PC-3 (cell line): ENCODE results near the gene TOB1. TPM values are rescaled to one million over a fixed set of nuclear protein-coding genes. Genes with fewer than 3 reads are reported as not detected.

ENCODE experiments used
- ATAC-seq: fragments of 200-7000 bp; cut with Tn5 transposase; 2 replicates; pipeline ENCODE4 v1.9.1; 2020; ENCODE audit warnings: mild to moderate bottlenecking, moderate library complexity
- BruUV-seq: library from RNA; stranded (reverse); fragments of 400-500 nt; replicated peaks from 2 replicates; lab custom pipeline; 2021; lab: Mats Ljungman, UMichigan
- CTCF ChIA-PET: fragments of 300-600 bp; sonication (Branson Sonifier 250); formaldehyde crosslinking; loops from one replicate; lab custom pipeline; 2022; ENCODE audit warnings: antibody characterized with exemption; lab: Charles Lee
- POLR2A ChIA-PET: fragments of 300-600 bp; sonication (Branson Sonifier 250); formaldehyde crosslinking; loops from one replicate; lab custom pipeline; 2022; ENCODE audit warnings: antibody characterized with exemption; ENCODE audit not compliant: unreplicated experiment; lab: Charles Lee
- DNase-seq: peaks from one replicate; pipeline ENCODE4 v3.0.0-alpha.2; 2015
- H2AFZ ChIP-seq: fragments of 300-600 bp; sonication (generic); 2 replicates; pipeline ENCODE4 v1.6.0; 2016; ENCODE audit warnings: antibody characterized with exemption, low read length
- H3F3A ChIP-seq: fragments of 300-600 bp; sonication (generic); one replicate; pipeline ENCODE4 v1.6.0; 2017; ENCODE audit warnings: antibody characterized with exemption, low read length, control low read depth, mild to moderate bottlenecking; ENCODE audit not compliant: unreplicated experiment
- H3K27ac ChIP-seq: fragments of 300-600 bp; sonication (generic); 2 replicates; pipeline ENCODE4 v1.5.1; 2016; ENCODE audit warnings: mild to moderate bottlenecking, low read length
- H3K27me3 ChIP-seq: fragments of 300-600 bp; sonication (generic); 2 replicates; pipeline ENCODE4 v1.6.1; 2016; ENCODE audit warnings: low read length, mixed read lengths
- H3K36me3 ChIP-seq: fragments of 300-600 bp; sonication (generic); 2 replicates; pipeline ENCODE4 v1.6.1; 2016; ENCODE audit warnings: low read depth, mixed run types, low read length, mixed read lengths
- H3K4me1 ChIP-seq: fragments of 300-600 bp; sonication (generic); 2 replicates; pipeline ENCODE4 v1.5.1; 2016; ENCODE audit warnings: low read length; ENCODE audit not compliant: insufficient read depth
- H3K4me2 ChIP-seq: fragments of 300-600 bp; sonication (generic); 2 replicates; pipeline ENCODE4 v1.6.0; 2016; ENCODE audit warnings: low read length
- H3K4me3 ChIP-seq: fragments of 300-600 bp; sonication (generic); 2 replicates; pipeline ENCODE4 v1.5.1; 2016; ENCODE audit warnings: mild to moderate bottlenecking, low read length, mixed read lengths
- H3K79me2 ChIP-seq: fragments of 300-600 bp; sonication (generic); 2 replicates; pipeline ENCODE4 v1.6.1; 2017; ENCODE audit warnings: low read length, mixed read lengths
- H3K9ac ChIP-seq: fragments of 300-600 bp; sonication (generic); 2 replicates; pipeline ENCODE4 v1.6.0; 2016; ENCODE audit warnings: mild to moderate bottlenecking, low read length
- H3K9me2 ChIP-seq: fragments of 300-600 bp; sonication (generic); replicated peaks from 2 replicates; pipeline ENCODE4 v1.6.1; 2016; ENCODE audit warnings: mixed run types, low read length, mixed read lengths
- H3K9me3 ChIP-seq: fragments of 300-600 bp; sonication (generic); 2 replicates; pipeline ENCODE4 v1.6.1; 2016; ENCODE audit warnings: low read length, mixed read lengths
- H4K20me1 ChIP-seq: fragments of 300-600 bp; sonication (generic); 2 replicates; pipeline ENCODE4 v1.6.1; 2016; ENCODE audit warnings: low read length, mixed read lengths
- CTCF ChIP-seq: fragments of 300-600 bp; sonication (generic); conservative IDR thresholded peaks from 2 replicates; pipeline ENCODE4 v1.5.1; 2017; ENCODE audit warnings: antibody characterized with exemption, low read depth, mild to moderate bottlenecking, low read length
- EZH2 ChIP-seq: fragments of 300-600 bp; sonication (generic); IDR thresholded peaks from one replicate; pipeline ENCODE4 v1.6.1; 2017; ENCODE audit warnings: antibody characterized with exemption, mild to moderate bottlenecking, low read length; ENCODE audit not compliant: unreplicated experiment
- EZH2phosphoT487 ChIP-seq: fragments of 300-600 bp; sonication (generic); IDR thresholded peaks from 2 replicates; pipeline ENCODE4 v1.6.1; 2018; ENCODE audit warnings: mild to moderate bottlenecking, antibody characterized with exemption, low read length, borderline replicate concordance
- intact Hi-C: fragments of 100-400 bp; cut with micrococcal nuclease; formaldehyde crosslinking; loops from 2 replicates; pipeline ENCODE4 v1.9.0; 2023
- total RNA-seq: library from RNA; depleted of rRNA; stranded (reverse); fragments of >200 nt; gene quantifications from 2 replicates; pipeline ENCODE4 v1.2.3, GENCODE V29; 2014

Gene TOB1
- total RNA-seq, 1 experiment from 2014 or later: 28.7 TPM

DNA sequence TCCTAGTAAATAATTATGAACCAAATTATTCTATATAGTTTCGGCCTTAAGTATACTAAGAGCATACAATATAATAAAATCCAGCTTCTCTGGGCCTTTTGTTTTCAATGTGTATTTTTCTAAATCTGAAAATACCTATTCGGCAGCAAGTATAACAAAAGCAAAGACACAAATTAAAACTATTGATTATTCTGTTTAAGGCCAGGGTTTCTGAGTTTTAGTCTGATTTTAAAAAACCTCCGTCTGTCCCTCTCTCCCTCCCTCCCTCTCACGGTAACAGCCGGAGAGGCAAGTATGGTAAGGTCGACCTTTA lies 1.5 kb downstream of the TOB1 start:
- ATAC-seq: no peak
- intact Hi-C loops: loop anchor here (5.0 kb wide), 1 partner anchor 288 kb away; the partner anchor contains the start of gene NME1
- H3K27me3 ChIP-seq: no peaks in the 10 kb centered on the region
- peaks cover 43% of the 10 kb centered on the region for H3K79me2 ChIP-seq
- peaks cover 37% of the 10 kb centered on the region for H4K20me1 ChIP-seq
- H3K4me3 ChIP-seq: peak overlapping the region; percentile 85
- CTCF ChIA-PET: no interaction called here
- peaks cover 5% of the 10 kb centered on the region for H3F3A ChIP-seq
- BruUV-seq: no TSS peak
- peak overlapping the region; percentile 60 for H3K9ac ChIP-seq
- no peak overlapping the region for H2AFZ ChIP-seq
- DNase-seq: no peak
- peaks cover 22% of the 10 kb centered on the region for H3K36me3 ChIP-seq
- H3K27ac ChIP-seq: no peak overlapping the region
- POLR2A ChIA-PET: no interaction called here
- peaks cover 39% of the 10 kb centered on the region for H3K4me1 ChIP-seq
- H3K4me2 ChIP-seq: peak overlapping the region; percentile 81
- TF ChIP-seq EZH2 (no peak), EZH2phosphoT487 (no peak), CTCF (no peak)
- H3K9me2 ChIP-seq: no peaks in the 10 kb centered on the region
- H3K9me3 ChIP-seq: no peaks in the 10 kb centered on the region

- TF ChIP-seq EZH2phosphoT487: no peak
- TF ChIP-seq CTCF: no peak
- TF ChIP-seq EZH2: no peak
- H3K4me2 ChIP-seq: peak overlapping the region; percentile 81
- ChIA-PET POLR2A (no interaction called here), CTCF (interaction anchor here (0.7 to 1.7 kb wide), 3 partner anchors 85 to 87 kb away, joined by 4 to 12 read pairs (median 8); no protein-coding TSS in a partner anchor)
- peak overlapping the region; percentile 85 for H3K4me3 ChIP-seq
- no peaks in the 10 kb centered on the region for H3K27me3 ChIP-seq
- H2AFZ ChIP-seq: no peak overlapping the region
- peaks cover 43% of the 10 kb centered on the region for H3K79me2 ChIP-seq
- H3K27ac ChIP-seq: no peak overlapping the region
- peaks cover 22% of the 10 kb centered on the region for H3K36me3 ChIP-seq
- no peaks in the 10 kb centered on the region for H3K9me3 ChIP-seq
- DNase-seq (no peak), ATAC-seq (no peak)
- H4K20me1 ChIP-seq: peaks cover 37% of the 10 kb centered on the region
- H3K9me2 ChIP-seq: no peaks in the 10 kb centered on the region
- peaks cover 5% of the 10 kb centered on the region for H3F3A ChIP-seq
- H3K9ac ChIP-seq: peak overlapping the region; percentile 60; the same call in 1 of the 2 replicates
- peaks cover 39% of the 10 kb centered on the region for H3K4me1 ChIP-seq
- BruUV-seq: no TSS peak
- intact Hi-C loops: loop anchor here (1.0 kb wide), 1 partner anchor 86 kb away; no protein-coding TSS in a partner anchor
Measured at GRCh38 chr17:50863931-50864330, 2.2 kb downstream of the TOB1 start.

- peaks cover 22% of the 10 kb centered on the region for H3K36me3 ChIP-seq
- H3K4me3 ChIP-seq: peak overlapping the region; percentile 85; the same call in 1 of the 2 replicates
- no peak overlapping the region for H3K27ac ChIP-seq
- H4K20me1 ChIP-seq: peaks cover 37% of the 10 kb centered on the region
- H3K4me2 ChIP-seq: peak overlapping the region; percentile 81
- H3K4me1 ChIP-seq: peaks cover 34% of the 10 kb centered on the region
- CTCF ChIA-PET: interaction anchor here (0.7 to 1.7 kb wide), 4 partner anchors 85 to 91 kb away, joined by 3 to 12 read pairs (median 6); no protein-coding TSS in a partner anchor
- H3K27me3 ChIP-seq: no peaks in the 10 kb centered on the region
- H3K79me2 ChIP-seq: peaks cover 41% of the 10 kb centered on the region
- TF ChIP-seq EZH2phosphoT487 (no peak), CTCF (peak; percentile 81)
- no TSS peak for BruUV-seq
- H2AFZ ChIP-seq: no peak overlapping the region
- H3K9me3 ChIP-seq: no peaks in the 10 kb centered on the region
- POLR2A ChIA-PET: interaction anchor here (0.6 kb wide), 1 partner anchor 258 kb away, joined by 5 read pairs; no protein-coding TSS in a partner anchor
- no peaks in the 10 kb centered on the region for H3K9me2 ChIP-seq
- peaks cover 5% of the 10 kb centered on the region for H3F3A ChIP-seq
- DNase-seq (peak; percentile 67), ATAC-seq (no peak)
- intact Hi-C loops: loop anchor here (1.0 kb wide), 1 partner anchor 87 kb away; no protein-coding TSS in a partner anchor
- H3K9ac ChIP-seq: no peak overlapping the region
Measured at GRCh38 chr17:50863221-50863843, 2.8 kb downstream of the TOB1 start.
